ENCODE results near the gene SRRD.

The SRRD gene

GRCh38 chr22:26487996-26488395 lies 4.3 kb downstream of the SRRD start:
- peaks cover 75% of the 10 kb centered on the region for H3K79me2 ChIP-seq (ENCODE audit: insufficient read depth, low read depth)
- H3K27ac ChIP-seq, result peak overlapping the region; percentile 80
- peak overlapping the region; percentile 0; the same call in 1 of the 2 replicates for H3K9ac ChIP-seq
- no peaks in the 10 kb centered on the region for H3K27me3 ChIP-seq (ENCODE audit: insufficient read depth, low read depth)
- no peak overlapping the region for H3K4me3 ChIP-seq (IDR thresholded peaks at IDR 0.05; ENCODE audit: insufficient read depth, low read depth, low read length)
- peaks cover 80% of the 10 kb centered on the region for H3K4me1 ChIP-seq (ENCODE audit: low read depth, poor library complexity, severe bottlenecking)
- peaks cover 27% of the 10 kb centered on the region; the same call in 1 of the 2 replicates for H3K36me3 ChIP-seq (ENCODE audit: insufficient read depth)
- H3K4me2 ChIP-seq, result peak overlapping the region; percentile 94
- no peaks in the 10 kb centered on the region for H4K20me1 ChIP-seq (ENCODE audit: insufficient read depth)
- no peak for TF ChIP-seq CTCF (conservative IDR thresholded peaks at IDR 0.05; ENCODE audit: low read depth, low read length)
- H2AFZ ChIP-seq (ENCODE audit: low read depth), result no peak overlapping the region

GRCh38 chr22:26489447-26490036 lies 5.9 kb downstream of the SRRD start:
- Histone ChIP-seq H3K36me3 (ENCODE audit: insufficient read depth) (peaks cover 39% of the 10 kb centered on the region; the same call in 1 of the 2 replicates), H3K4me1 (ENCODE audit: low read depth, poor library complexity, severe bottlenecking) (peaks cover 95% of the 10 kb centered on the region), H3K9ac (no peak overlapping the region), H2AFZ (ENCODE audit: low read depth) (no peak overlapping the region), H3K27ac (peak overlapping the region; percentile 80), H3K4me2 (peak overlapping the region; percentile 94; the same call in 1 of the 2 replicates), H4K20me1 (ENCODE audit: insufficient read depth) (no peaks in the 10 kb centered on the region), H3K79me2 (ENCODE audit: insufficient read depth, low read depth) (peaks cover 76% of the 10 kb centered on the region), H3K27me3 (ENCODE audit: insufficient read depth, low read depth) (no peaks in the 10 kb centered on the region), H3K4me3 (IDR thresholded peaks at IDR 0.05; ENCODE audit: insufficient read depth, low read depth, low read length) (no peak overlapping the region)
- TF ChIP-seq CTCF (conservative IDR thresholded peaks at IDR 0.05; ENCODE audit: low read depth, low read length), result no peak

- Histone ChIP-seq H3K27me3 (ENCODE audit: insufficient read depth, low read depth) (no peaks in the 10 kb centered on the region), H3K36me3 (ENCODE audit: insufficient read depth) (peaks cover 39% of the 10 kb centered on the region; the same call in 1 of the 2 replicates), H3K4me2 (no peak overlapping the region; the same call in 1 of the 2 replicates), H3K4me3 (IDR thresholded peaks at IDR 0.05; ENCODE audit: insufficient read depth, low read depth, low read length) (no peak overlapping the region), H4K20me1 (ENCODE audit: insufficient read depth) (no peaks in the 10 kb centered on the region), H3K4me1 (ENCODE audit: low read depth, poor library complexity, severe bottlenecking) (peaks cover 99% of the 10 kb centered on the region), H3K9ac (no peak overlapping the region), H3K79me2 (ENCODE audit: insufficient read depth, low read depth) (peaks cover 53% of the 10 kb centered on the region), H2AFZ (ENCODE audit: low read depth) (no peak overlapping the region), H3K27ac (no peak overlapping the region)
- no peak for TF ChIP-seq CTCF (conservative IDR thresholded peaks at IDR 0.05; ENCODE audit: low read depth, low read length)
Measured at GRCh38 chr22:26492220-26492619, 8.5 kb downstream of the SRRD start.

- H3K4me3 ChIP-seq (IDR thresholded peaks at IDR 0.05; ENCODE audit: insufficient read depth, low read depth, low read length), result no peak overlapping the region
- no peak overlapping the region; the same call in 1 of the 2 replicates for H3K9ac ChIP-seq
- peaks cover 55% of the 10 kb centered on the region; the same call in 1 of the 2 replicates for H3K79me2 ChIP-seq (ENCODE audit: insufficient read depth, low read depth)
- no peak overlapping the region for H2AFZ ChIP-seq (ENCODE audit: low read depth)
- peaks cover 87% of the 10 kb centered on the region for H3K4me1 ChIP-seq (ENCODE audit: low read depth, poor library complexity, severe bottlenecking)
- H3K4me2 ChIP-seq, result peak overlapping the region; percentile 36; the same call in 1 of the 2 replicates
- TF ChIP-seq CTCF (conservative IDR thresholded peaks at IDR 0.05; ENCODE audit: low read depth, low read length), result no peak
- no peaks in the 10 kb centered on the region for H4K20me1 ChIP-seq (ENCODE audit: insufficient read depth)
- peaks cover 44% of the 10 kb centered on the region; the same call in 1 of the 2 replicates for H3K36me3 ChIP-seq (ENCODE audit: insufficient read depth)
- H3K27me3 ChIP-seq (ENCODE audit: insufficient read depth, low read depth), result no peaks in the 10 kb centered on the region
- H3K27ac ChIP-seq, result peak overlapping the region; percentile 20; the same call in 1 of the 2 replicates
Measured at GRCh38 chr22:26494506-26494905, 10.8 kb downstream of the SRRD start.
